ENCODE measurements around the gene KEL. TPM values are rescaled to one million over a fixed set of nuclear protein-coding genes. Genes with fewer than 3 reads are reported as not detected.

Gene KEL
- total and polyA plus RNA-seq, 4 donors: 0.18 to 81.0 (median 0.36) TPM

DNA sequence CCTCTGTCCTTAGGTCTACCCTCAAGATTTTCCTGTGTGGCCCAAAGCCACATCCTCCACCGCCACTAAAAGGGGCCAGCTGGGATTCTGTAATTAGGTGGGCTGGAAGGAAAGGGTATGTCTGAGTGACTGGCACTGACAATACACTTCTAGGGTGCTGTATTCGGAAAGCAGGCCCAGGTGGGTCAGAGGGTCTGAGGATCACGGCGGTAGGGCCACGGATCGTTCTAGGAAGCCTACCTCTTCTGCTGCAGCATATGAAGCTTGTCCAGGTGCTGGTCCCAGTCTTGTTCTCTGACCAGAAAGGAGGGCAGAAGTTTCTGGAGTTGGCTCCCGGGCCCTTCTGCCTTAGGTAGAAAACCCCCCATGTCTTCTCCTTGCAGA lies 29.1 kb downstream of the KEL start:
- H3K27me3 ChIP-seq (ENCODE audit: control insufficient read depth in 4 of 4, insufficient read depth in 4 of 4, low read length in 3 of 4): no peaks in the 10 kb centered on the region
- DNase-seq (ENCODE audit: low spot score): no peak
- no peak overlapping the region for H3K4me3 ChIP-seq (ENCODE audit: low read depth in 1 of 3, low read length in 3 of 3)
- no peak overlapping the region for H3K27ac ChIP-seq (ENCODE audit: low read depth in 1 of 2, low read length in 2 of 2)
- 88% methylated on average over 7 of the region's 7 CpGs for WGBS
- no peaks in the 10 kb centered on the region for H3K9me3 ChIP-seq (ENCODE audit: control insufficient read depth in 4 of 4, low read length in 3 of 4)
- no peaks in the 10 kb centered on the region for H3K36me3 ChIP-seq (ENCODE audit: control insufficient read depth in 4 of 4, insufficient read depth in 3 of 4, low read depth in 1 of 4, low read length in 3 of 4)
- H3K9ac ChIP-seq (ENCODE audit: low read depth in 1 of 2, low read length in 2 of 2): no peak overlapping the region
- no peaks in the 10 kb centered on the region for H3K4me1 ChIP-seq (ENCODE audit: control insufficient read depth in 4 of 4, insufficient read depth in 4 of 4, low read length in 3 of 4)
- TF ChIP-seq, protein P1, sequence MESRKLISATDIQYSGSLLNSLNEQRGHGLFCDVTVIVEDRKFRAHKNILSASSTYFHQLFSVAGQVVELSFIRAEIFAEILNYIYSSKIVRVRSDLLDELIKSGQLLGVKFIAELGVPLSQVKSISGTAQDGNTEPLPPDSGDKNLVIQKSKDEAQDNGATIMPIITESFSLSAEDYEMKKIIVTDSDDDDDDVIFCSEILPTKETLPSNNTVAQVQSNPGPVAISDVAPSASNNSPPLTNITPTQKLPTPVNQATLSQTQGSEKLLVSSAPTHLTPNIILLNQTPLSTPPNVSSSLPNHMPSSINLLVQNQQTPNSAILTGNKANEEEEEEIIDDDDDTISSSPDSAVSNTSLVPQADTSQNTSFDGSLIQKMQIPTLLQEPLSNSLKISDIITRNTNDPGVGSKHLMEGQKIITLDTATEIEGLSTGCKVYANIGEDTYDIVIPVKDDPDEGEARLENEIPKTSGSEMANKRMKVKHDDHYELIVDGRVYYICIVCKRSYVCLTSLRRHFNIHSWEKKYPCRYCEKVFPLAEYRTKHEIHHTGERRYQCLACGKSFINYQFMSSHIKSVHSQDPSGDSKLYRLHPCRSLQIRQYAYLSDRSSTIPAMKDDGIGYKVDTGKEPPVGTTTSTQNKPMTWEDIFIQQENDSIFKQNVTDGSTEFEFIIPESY (IDR thresholded peaks at IDR 0.05): no peak
- TF ChIP-seq RXRA (IDR thresholded peaks at IDR 0.05) (no peak), TAF1 (conservative IDR thresholded peaks at IDR 0.05) (no peak), FOXA1 (IDR thresholded peaks at IDR 0.05) (no peak), RAD21 (IDR thresholded peaks at IDR 0.05) (no peak), YY1 (IDR thresholded peaks at IDR 0.05) (no peak)
- TF ChIP-seq, protein P2, sequence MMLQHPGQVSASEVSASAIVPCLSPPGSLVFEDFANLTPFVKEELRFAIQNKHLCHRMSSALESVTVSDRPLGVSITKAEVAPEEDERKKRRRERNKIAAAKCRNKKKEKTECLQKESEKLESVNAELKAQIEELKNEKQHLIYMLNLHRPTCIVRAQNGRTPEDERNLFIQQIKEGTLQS (IDR thresholded peaks at IDR 0.05): no peak

DNA sequence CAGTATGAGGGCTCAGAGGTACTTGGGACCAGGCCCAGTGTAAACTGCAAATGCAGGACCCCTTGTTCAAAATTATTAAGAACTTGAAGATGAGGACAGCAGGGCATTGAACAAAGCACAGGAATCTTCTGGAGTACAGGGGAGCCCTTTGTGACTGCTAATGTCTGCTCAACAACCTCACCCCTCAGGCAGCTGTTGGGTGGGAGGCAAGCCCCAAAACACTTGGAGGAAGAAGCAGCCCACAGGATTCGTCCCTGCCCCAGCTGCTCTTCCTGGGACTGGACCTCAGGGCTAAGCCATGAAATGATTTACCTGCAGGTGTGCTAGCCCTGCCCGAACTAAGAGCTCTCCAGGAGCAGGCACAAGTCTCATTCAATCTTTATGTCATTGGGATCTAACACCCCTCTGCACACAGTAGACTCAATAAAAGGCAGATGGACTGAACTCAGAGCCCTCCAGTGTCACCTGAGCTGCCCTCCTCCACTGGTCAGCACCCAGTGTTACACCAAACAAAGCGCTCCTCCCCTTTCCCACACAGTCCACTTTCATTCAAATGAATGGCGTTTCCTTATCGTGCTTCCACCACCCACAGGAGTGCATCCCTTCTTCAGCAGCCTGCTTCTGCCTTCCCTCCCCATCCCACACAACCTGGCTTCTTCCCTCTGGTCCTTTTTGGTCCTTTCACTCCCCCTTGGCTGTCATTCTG lies 29.6 kb downstream of the KEL start:
- WGBS: 65% methylated on average over 5 of the region's 5 CpGs
- Histone ChIP-seq H3K4me3 (ENCODE audit: low read depth in 1 of 3, low read length in 3 of 3) (no peak overlapping the region), H3K4me1 (ENCODE audit: control insufficient read depth in 4 of 4, insufficient read depth in 4 of 4, low read length in 3 of 4) (no peaks in the 10 kb centered on the region), H3K36me3 (ENCODE audit: control insufficient read depth in 4 of 4, insufficient read depth in 3 of 4, low read depth in 1 of 4, low read length in 3 of 4) (no peaks in the 10 kb centered on the region), H3K27ac (ENCODE audit: low read depth in 1 of 2, low read length in 2 of 2) (no peak overlapping the region), H3K9ac (ENCODE audit: low read depth in 1 of 2, low read length in 2 of 2) (no peak overlapping the region), H3K9me3 (ENCODE audit: control insufficient read depth in 4 of 4, low read length in 3 of 4) (no peaks in the 10 kb centered on the region), H3K27me3 (ENCODE audit: control insufficient read depth in 4 of 4, insufficient read depth in 4 of 4, low read length in 3 of 4) (no peaks in the 10 kb centered on the region)
- no peak for DNase-seq (ENCODE audit: low spot score)
- TF ChIP-seq, protein P2 (IDR thresholded peaks at IDR 0.05): no peak
- TF ChIP-seq, protein P3, sequence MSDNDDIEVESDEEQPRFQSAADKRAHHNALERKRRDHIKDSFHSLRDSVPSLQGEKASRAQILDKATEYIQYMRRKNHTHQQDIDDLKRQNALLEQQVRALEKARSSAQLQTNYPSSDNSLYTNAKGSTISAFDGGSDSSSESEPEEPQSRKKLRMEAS (IDR thresholded peaks at IDR 0.05): no peak
- no peak for TF ChIP-seq JUND (IDR thresholded peaks at IDR 0.05)
- TF ChIP-seq YY1 (IDR thresholded peaks at IDR 0.05): no peak
- no peak for TF ChIP-seq SP1 (IDR thresholded peaks at IDR 0.05)
- TF ChIP-seq HNF4G (IDR thresholded peaks at IDR 0.05): no peak
- no peak for TF ChIP-seq RXRA (IDR thresholded peaks at IDR 0.05)
- TF ChIP-seq, protein P4, sequence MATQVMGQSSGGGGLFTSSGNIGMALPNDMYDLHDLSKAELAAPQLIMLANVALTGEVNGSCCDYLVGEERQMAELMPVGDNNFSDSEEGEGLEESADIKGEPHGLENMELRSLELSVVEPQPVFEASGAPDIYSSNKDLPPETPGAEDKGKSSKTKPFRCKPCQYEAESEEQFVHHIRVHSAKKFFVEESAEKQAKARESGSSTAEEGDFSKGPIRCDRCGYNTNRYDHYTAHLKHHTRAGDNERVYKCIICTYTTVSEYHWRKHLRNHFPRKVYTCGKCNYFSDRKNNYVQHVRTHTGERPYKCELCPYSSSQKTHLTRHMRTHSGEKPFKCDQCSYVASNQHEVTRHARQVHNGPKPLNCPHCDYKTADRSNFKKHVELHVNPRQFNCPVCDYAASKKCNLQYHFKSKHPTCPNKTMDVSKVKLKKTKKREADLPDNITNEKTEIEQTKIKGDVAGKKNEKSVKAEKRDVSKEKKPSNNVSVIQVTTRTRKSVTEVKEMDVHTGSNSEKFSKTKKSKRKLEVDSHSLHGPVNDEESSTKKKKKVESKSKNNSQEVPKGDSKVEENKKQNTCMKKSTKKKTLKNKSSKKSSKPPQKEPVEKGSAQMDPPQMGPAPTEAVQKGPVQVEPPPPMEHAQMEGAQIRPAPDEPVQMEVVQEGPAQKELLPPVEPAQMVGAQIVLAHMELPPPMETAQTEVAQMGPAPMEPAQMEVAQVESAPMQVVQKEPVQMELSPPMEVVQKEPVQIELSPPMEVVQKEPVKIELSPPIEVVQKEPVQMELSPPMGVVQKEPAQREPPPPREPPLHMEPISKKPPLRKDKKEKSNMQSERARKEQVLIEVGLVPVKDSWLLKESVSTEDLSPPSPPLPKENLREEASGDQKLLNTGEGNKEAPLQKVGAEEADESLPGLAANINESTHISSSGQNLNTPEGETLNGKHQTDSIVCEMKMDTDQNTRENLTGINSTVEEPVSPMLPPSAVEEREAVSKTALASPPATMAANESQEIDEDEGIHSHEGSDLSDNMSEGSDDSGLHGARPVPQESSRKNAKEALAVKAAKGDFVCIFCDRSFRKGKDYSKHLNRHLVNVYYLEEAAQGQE (IDR thresholded peaks at IDR 0.05): no peak
- no peak for TF ChIP-seq FOXA1 (IDR thresholded peaks at IDR 0.05)
- no peak for TF ChIP-seq GABPA (IDR thresholded peaks at IDR 0.05 in 1 of 2, conservative IDR thresholded peaks at IDR 0.05 in 1 of 2)
- no peak for TF ChIP-seq TAF1 (conservative IDR thresholded peaks at IDR 0.05)
- no peak for TF ChIP-seq FOXA2 (IDR thresholded peaks at IDR 0.05)
- no peak for TF ChIP-seq NR2F2 (IDR thresholded peaks at IDR 0.05)
- TF ChIP-seq, protein P5, sequence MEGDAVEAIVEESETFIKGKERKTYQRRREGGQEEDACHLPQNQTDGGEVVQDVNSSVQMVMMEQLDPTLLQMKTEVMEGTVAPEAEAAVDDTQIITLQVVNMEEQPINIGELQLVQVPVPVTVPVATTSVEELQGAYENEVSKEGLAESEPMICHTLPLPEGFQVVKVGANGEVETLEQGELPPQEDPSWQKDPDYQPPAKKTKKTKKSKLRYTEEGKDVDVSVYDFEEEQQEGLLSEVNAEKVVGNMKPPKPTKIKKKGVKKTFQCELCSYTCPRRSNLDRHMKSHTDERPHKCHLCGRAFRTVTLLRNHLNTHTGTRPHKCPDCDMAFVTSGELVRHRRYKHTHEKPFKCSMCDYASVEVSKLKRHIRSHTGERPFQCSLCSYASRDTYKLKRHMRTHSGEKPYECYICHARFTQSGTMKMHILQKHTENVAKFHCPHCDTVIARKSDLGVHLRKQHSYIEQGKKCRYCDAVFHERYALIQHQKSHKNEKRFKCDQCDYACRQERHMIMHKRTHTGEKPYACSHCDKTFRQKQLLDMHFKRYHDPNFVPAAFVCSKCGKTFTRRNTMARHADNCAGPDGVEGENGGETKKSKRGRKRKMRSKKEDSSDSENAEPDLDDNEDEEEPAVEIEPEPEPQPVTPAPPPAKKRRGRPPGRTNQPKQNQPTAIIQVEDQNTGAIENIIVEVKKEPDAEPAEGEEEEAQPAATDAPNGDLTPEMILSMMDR (IDR thresholded peaks at IDR 0.05; ENCODE audit: low read depth, low read length, missing input control): no peak
- no peak for TF ChIP-seq RAD21 (IDR thresholded peaks at IDR 0.05)
- no peak for TF ChIP-seq EGR1 (IDR thresholded peaks at IDR 0.05; ENCODE audit: low read depth in 2 of 2)

All from liver (tissue), 9 donors.